ENCODE results near the gene GAD2.
A peak's percentile ranks its signal among the peaks of the same experiment; 100 is the strongest.

Gene GAD2

GRCh38 chr10:26211781-26212444 is 4.7 kb upstream of the GAD2 start:
- H3K27me3 ChIP-seq (ENCODE audit: control insufficient read depth in 5 of 5, insufficient read depth in 4 of 5, low read length in 5 of 5), result peaks cover 47 to 71% (median 50%) of the 10 kb centered on the region in 5 donors
- H3K9me3 ChIP-seq (ENCODE audit: control insufficient read depth in 5 of 5, low read length in 5 of 5), result peaks cover 0 to 11% (median 3%) of the 10 kb centered on the region in 5 donors
- peaks cover 0 to 22% (median 16%) of the 10 kb centered on the region in 5 donors for H3K4me1 ChIP-seq (ENCODE audit: control insufficient read depth in 5 of 5, insufficient read depth in 5 of 5, low read length in 5 of 5)
- no peak overlapping the region for H3K27ac ChIP-seq (ENCODE audit: low read depth, low read length)
- H3K4me3 ChIP-seq (ENCODE audit: low read depth in 1 of 5, low read length in 5 of 5), result no peak overlapping the region
- H3K9ac ChIP-seq (ENCODE audit: low read length in 5 of 5), result no peak overlapping the region
- no peaks in the 10 kb centered on the region for H3K36me3 ChIP-seq (ENCODE audit: control insufficient read depth in 5 of 5, insufficient read depth in 5 of 5, low read length in 5 of 5)

GRCh38 chr10:26212511-26212910 is 4.1 kb upstream of the GAD2 start:
- Histone ChIP-seq H3K9ac (ENCODE audit: low read length in 5 of 5) (no peak overlapping the region), H3K27me3 (ENCODE audit: control insufficient read depth in 5 of 5, insufficient read depth in 4 of 5, low read length in 5 of 5) (peaks cover 49 to 76% (median 54%) of the 10 kb centered on the region in 5 donors), H3K9me3 (ENCODE audit: control insufficient read depth in 5 of 5, low read length in 5 of 5) (peaks cover 0 to 9% (median 3%) of the 10 kb centered on the region in 5 donors), H3K4me3 (ENCODE audit: low read depth in 1 of 5, low read length in 5 of 5) (no peak overlapping the region), H3K36me3 (ENCODE audit: control insufficient read depth in 5 of 5, insufficient read depth in 5 of 5, low read length in 5 of 5) (no peaks in the 10 kb centered on the region), H3K27ac (ENCODE audit: low read depth, low read length) (no peak overlapping the region), H3K4me1 (ENCODE audit: control insufficient read depth in 5 of 5, insufficient read depth in 5 of 5, low read length in 5 of 5) (peaks cover 0 to 25% (median 22%) of the 10 kb centered on the region in 5 donors)

GRCh38 chr10:26213157-26213800 is 3.3 kb upstream of the GAD2 start:
- H3K4me1 ChIP-seq (ENCODE audit: control insufficient read depth in 5 of 5, insufficient read depth in 5 of 5, low read length in 5 of 5), result peaks cover 0 to 33% (median 29%) of the 10 kb centered on the region in 5 donors
- no peak overlapping the region for H3K27ac ChIP-seq (ENCODE audit: low read depth, low read length)
- H3K9me3 ChIP-seq (ENCODE audit: control insufficient read depth in 5 of 5, low read length in 5 of 5), result peaks cover 0 to 3% (median 0%) of the 10 kb centered on the region in 5 donors
- H3K9ac ChIP-seq (ENCODE audit: low read length in 5 of 5), result no peak overlapping the region
- H3K4me3 ChIP-seq (ENCODE audit: low read depth in 1 of 5, low read length in 5 of 5), result no peak overlapping the region
- H3K36me3 ChIP-seq (ENCODE audit: control insufficient read depth in 5 of 5, insufficient read depth in 5 of 5, low read length in 5 of 5), result no peaks in the 10 kb centered on the region
- peaks cover 54 to 84% (median 61%) of the 10 kb centered on the region in 5 donors for H3K27me3 ChIP-seq (ENCODE audit: control insufficient read depth in 5 of 5, insufficient read depth in 4 of 5, low read length in 5 of 5)

DNA sequence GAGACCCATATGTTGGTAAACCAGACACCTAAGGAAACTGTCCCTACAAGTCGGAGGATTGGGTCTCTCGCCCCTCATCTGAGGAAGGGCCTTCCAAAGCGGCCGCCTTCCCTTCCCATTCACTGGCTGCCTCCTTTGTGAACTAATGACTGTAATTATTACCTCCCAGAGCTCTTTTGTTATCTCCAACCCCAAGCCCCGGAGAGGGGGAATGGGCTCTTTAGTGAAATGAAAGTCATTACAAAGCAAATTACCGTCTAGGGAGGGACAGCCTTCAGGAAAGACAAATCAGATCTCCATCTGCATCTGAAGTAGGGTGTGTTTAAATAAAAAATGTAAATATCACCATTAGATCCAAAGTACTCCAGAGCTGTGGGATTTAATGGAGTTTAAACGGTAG is 2.6 kb upstream of the GAD2 start:
- Histone ChIP-seq H3K27ac (ENCODE audit: low read depth, low read length) (no peak overlapping the region), H3K4me3 (ENCODE audit: low read depth in 1 of 5, low read length in 5 of 5) (no peak overlapping the region), H3K36me3 (ENCODE audit: control insufficient read depth in 5 of 5, insufficient read depth in 5 of 5, low read length in 5 of 5) (no peaks in the 10 kb centered on the region), H3K4me1 (ENCODE audit: control insufficient read depth in 5 of 5, insufficient read depth in 5 of 5, low read length in 5 of 5) (peaks cover 0 to 35% (median 30%) of the 10 kb centered on the region in 5 donors), H3K27me3 (ENCODE audit: control insufficient read depth in 5 of 5, insufficient read depth in 4 of 5, low read length in 5 of 5) (peaks cover 60 to 91% (median 67%) of the 10 kb centered on the region in 5 donors), H3K9ac (ENCODE audit: low read length in 5 of 5) (no peak overlapping the region), H3K9me3 (ENCODE audit: control insufficient read depth in 5 of 5, low read length in 5 of 5) (peaks cover 0 to 3% (median 0%) of the 10 kb centered on the region in 5 donors)

GRCh38 chr10:26214551-26215395 is 1.8 kb upstream of the GAD2 start:
- H3K27ac ChIP-seq (ENCODE audit: low read depth, low read length), result no peak overlapping the region
- H3K9me3 ChIP-seq (ENCODE audit: control insufficient read depth in 5 of 5, low read length in 5 of 5), result peaks cover 0 to 3% (median 0%) of the 10 kb centered on the region in 5 donors
- peaks cover 65 to 90% (median 72%) of the 10 kb centered on the region in 5 donors for H3K27me3 ChIP-seq (ENCODE audit: control insufficient read depth in 5 of 5, insufficient read depth in 4 of 5, low read length in 5 of 5)
- H3K4me3 ChIP-seq (ENCODE audit: low read depth in 1 of 5, low read length in 5 of 5), result peak overlapping the region in 1 of 5 donors; percentile 7
- H3K9ac ChIP-seq (ENCODE audit: low read length in 5 of 5), result no peak overlapping the region
- H3K4me1 ChIP-seq (ENCODE audit: control insufficient read depth in 5 of 5, insufficient read depth in 5 of 5, low read length in 5 of 5), result peaks cover 0 to 35% (median 30%) of the 10 kb centered on the region in 5 donors
- H3K36me3 ChIP-seq (ENCODE audit: control insufficient read depth in 5 of 5, insufficient read depth in 5 of 5, low read length in 5 of 5), result no peaks in the 10 kb centered on the region

DNA sequence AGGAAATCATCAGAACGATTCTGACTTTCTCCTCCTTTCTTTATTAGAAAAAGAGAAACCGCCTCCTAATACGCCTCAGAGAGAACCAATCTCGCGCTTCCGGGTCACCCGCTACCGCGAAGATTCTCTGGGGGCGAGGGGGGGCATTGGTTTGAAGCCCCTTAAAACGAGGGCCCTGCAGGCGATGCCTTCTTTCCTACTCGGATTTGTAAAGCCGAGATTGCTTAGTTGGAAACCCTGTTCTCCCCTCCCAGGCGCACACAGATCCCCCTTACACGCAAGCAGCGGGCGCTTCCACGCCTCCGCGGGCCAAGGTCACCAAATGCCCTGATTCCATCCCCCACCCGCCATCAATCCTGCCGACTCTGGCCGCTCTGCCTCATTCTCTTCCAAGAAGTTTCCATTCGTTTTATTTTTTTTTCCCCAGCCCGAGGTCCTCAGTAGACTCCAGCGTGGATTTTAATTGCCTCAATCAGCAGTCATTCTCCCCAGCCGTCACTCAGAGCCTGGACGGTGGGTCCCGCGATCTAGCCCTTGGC is 1.1 kb upstream of the GAD2 start:
- peak overlapping the region in 3 of 5 donors; percentile 11 to 17 (median 12) for H3K4me3 ChIP-seq (ENCODE audit: low read depth in 1 of 5, low read length in 5 of 5)
- peaks cover 71 to 90% (median 78%) of the 10 kb centered on the region in 5 donors for H3K27me3 ChIP-seq (ENCODE audit: control insufficient read depth in 5 of 5, insufficient read depth in 4 of 5, low read length in 5 of 5)
- no peak overlapping the region for H3K27ac ChIP-seq (ENCODE audit: low read depth, low read length)
- H3K9ac ChIP-seq (ENCODE audit: low read length in 5 of 5), result no peak overlapping the region
- H3K4me1 ChIP-seq (ENCODE audit: control insufficient read depth in 5 of 5, insufficient read depth in 5 of 5, low read length in 5 of 5), result peaks cover 0 to 35% (median 30%) of the 10 kb centered on the region in 5 donors
- peaks cover 0 to 3% (median 0%) of the 10 kb centered on the region in 5 donors for H3K9me3 ChIP-seq (ENCODE audit: control insufficient read depth in 5 of 5, low read length in 5 of 5)
- H3K36me3 ChIP-seq (ENCODE audit: control insufficient read depth in 5 of 5, insufficient read depth in 5 of 5, low read length in 5 of 5), result no peaks in the 10 kb centered on the region

GRCh38 chr10:26215935-26216584 is 514 bp upstream of the GAD2 start:
- peak overlapping the region in 3 of 5 donors; percentile 12 to 49 (median 17) for H3K4me3 ChIP-seq (ENCODE audit: low read depth in 1 of 5, low read length in 5 of 5)
- H3K9me3 ChIP-seq (ENCODE audit: control insufficient read depth in 5 of 5, low read length in 5 of 5), result peaks cover 0 to 3% (median 0%) of the 10 kb centered on the region in 5 donors
- H3K27me3 ChIP-seq (ENCODE audit: control insufficient read depth in 5 of 5, insufficient read depth in 4 of 5, low read length in 5 of 5), result peaks cover 71 to 88% (median 83%) of the 10 kb centered on the region in 5 donors
- peaks cover 0 to 35% (median 30%) of the 10 kb centered on the region in 5 donors for H3K4me1 ChIP-seq (ENCODE audit: control insufficient read depth in 5 of 5, insufficient read depth in 5 of 5, low read length in 5 of 5)
- no peak overlapping the region for H3K9ac ChIP-seq (ENCODE audit: low read length in 5 of 5)
- H3K36me3 ChIP-seq (ENCODE audit: control insufficient read depth in 5 of 5, insufficient read depth in 5 of 5, low read length in 5 of 5), result no peaks in the 10 kb centered on the region
- no peak overlapping the region for H3K27ac ChIP-seq (ENCODE audit: low read depth, low read length)

- H3K9ac ChIP-seq (ENCODE audit: low read length in 5 of 5), result no peak overlapping the region
- H3K4me1 ChIP-seq (ENCODE audit: control insufficient read depth in 5 of 5, insufficient read depth in 5 of 5, low read length in 5 of 5), result peaks cover 0 to 32% (median 30%) of the 10 kb centered on the region in 5 donors
- H3K27ac ChIP-seq (ENCODE audit: low read depth, low read length), result no peak overlapping the region
- no peaks in the 10 kb centered on the region for H3K36me3 ChIP-seq (ENCODE audit: control insufficient read depth in 5 of 5, insufficient read depth in 5 of 5, low read length in 5 of 5)
- peaks cover 0 to 2% (median 0%) of the 10 kb centered on the region in 5 donors for H3K9me3 ChIP-seq (ENCODE audit: control insufficient read depth in 5 of 5, low read length in 5 of 5)
- peak overlapping the region in 2 of 5 donors; percentile 7 to 41 for H3K4me3 ChIP-seq (ENCODE audit: low read depth in 1 of 5, low read length in 5 of 5)
- H3K27me3 ChIP-seq (ENCODE audit: control insufficient read depth in 5 of 5, insufficient read depth in 4 of 5, low read length in 5 of 5), result peaks cover 73 to 89% (median 87%) of the 10 kb centered on the region in 5 donors
These were observed 967 bp downstream of the GAD2 start for GRCh38 chr10:26217396-26218086.

- Histone ChIP-seq H3K36me3 (ENCODE audit: control insufficient read depth in 5 of 5, insufficient read depth in 5 of 5, low read length in 5 of 5) (no peaks in the 10 kb centered on the region), H3K4me1 (ENCODE audit: control insufficient read depth in 5 of 5, insufficient read depth in 5 of 5, low read length in 5 of 5) (peaks cover 0 to 32% (median 30%) of the 10 kb centered on the region in 5 donors), H3K27me3 (ENCODE audit: control insufficient read depth in 5 of 5, insufficient read depth in 4 of 5, low read length in 5 of 5) (peaks cover 55 to 74% (median 66%) of the 10 kb centered on the region in 5 donors), H3K9ac (ENCODE audit: low read length in 5 of 5) (no peak overlapping the region), H3K27ac (ENCODE audit: low read depth, low read length) (no peak overlapping the region), H3K4me3 (ENCODE audit: low read depth in 1 of 5, low read length in 5 of 5) (no peak overlapping the region), H3K9me3 (ENCODE audit: control insufficient read depth in 5 of 5, low read length in 5 of 5) (no peaks in the 10 kb centered on the region)
These were observed 3.1 kb downstream of the GAD2 start for GRCh38 chr10:26219676-26220075.
